Neural cell (in vitro differentiated cells): ENCODE measurements around the gene SETD1A. TPM values are rescaled to one million over a fixed set of nuclear protein-coding genes. Genes with fewer than 3 reads are reported as not detected.

Source experiments
- H2AFZ ChIP-seq: fragments of 200-600, 300-800 bp; sonication (generic), shearing (Covaris generic); 2 replicates; pipeline ENCODE4 v1.6.0; 2014; ENCODE audit warnings: low read depth, mild to moderate bottlenecking, antibody characterized with exemption, low read length, moderate library complexity
- H3F3A ChIP-seq: fragments of 200-600 bp; shearing (Covaris generic); 2 replicates; pipeline ENCODE4 v1.6.1; 2016; ENCODE audit warnings: mild to moderate bottlenecking, moderate library complexity, mixed read lengths, antibody characterized with exemption, low read length; ENCODE audit not compliant: insufficient read depth, poor library complexity, severe bottlenecking
- H3K27ac ChIP-seq: fragments of 200-600, 300-800 bp; sonication (generic), shearing (Covaris generic); 2 replicates; pipeline ENCODE4 v1.5.1; 2014; ENCODE audit warnings: mild to moderate bottlenecking, low read length, moderate library complexity
- H3K27me3 ChIP-seq: fragments of 300-800, 200-600 bp; sonication (generic), shearing (Covaris generic); 2 replicates; pipeline ENCODE4 v1.6.0; 2014; ENCODE audit warnings: mild to moderate bottlenecking, low read depth, low read length, moderate library complexity; ENCODE audit not compliant: insufficient read depth
- H3K36me3 ChIP-seq: fragments of 300-800, 200-600 bp; sonication (generic), shearing (Covaris generic); 2 replicates; pipeline ENCODE4 v1.5.1; 2014; ENCODE audit warnings: mild to moderate bottlenecking, antibody characterized with exemption, low read length, moderate library complexity; ENCODE audit not compliant: insufficient read depth
- H3K4me2 ChIP-seq: fragments of 300-800, 200-600 bp; sonication (generic), shearing (Covaris generic); 2 replicates; pipeline ENCODE4 v1.6.0; 2014; ENCODE audit warnings: mild to moderate bottlenecking, low read length
- H3K4me3 ChIP-seq: fragments of 300-800, 200-600 bp; sonication (generic), shearing (Covaris generic); 2 replicates; pipeline ENCODE4 v1.5.1; 2014; ENCODE audit warnings: mild to moderate bottlenecking, low read length, moderate library complexity
- H3K79me2 ChIP-seq: fragments of 200-600 bp; shearing (Covaris generic); replicated peaks from 2 replicates; pipeline ENCODE4 v1.6.0; 2014; ENCODE audit warnings: mild to moderate bottlenecking, low read length, moderate library complexity; ENCODE audit not compliant: insufficient read depth
- H3K9ac ChIP-seq: fragments of 300-800, 200-600 bp; sonication (generic), shearing (Covaris generic); 2 replicates; pipeline ENCODE4 v1.6.1; 2016; ENCODE audit warnings: mild to moderate bottlenecking, low read length, mixed read lengths
- H3K9me2 ChIP-seq: fragments of 200-600 bp; shearing (Covaris generic); 2 replicates; pipeline ENCODE4 v1.6.1; 2016; ENCODE audit warnings: mild to moderate bottlenecking, low read length, mixed read lengths; ENCODE audit not compliant: insufficient read depth
- H3K9me3 ChIP-seq: fragments of 200-600, 300-800 bp; sonication (generic), shearing (Covaris generic); 2 replicates; pipeline ENCODE4 v1.6.1; 2016; ENCODE audit warnings: mild to moderate bottlenecking, mixed run types, low read length, moderate library complexity, mixed read lengths
- H4K20me1 ChIP-seq: fragments of 200-600 bp; shearing (Covaris generic); 2 replicates; pipeline ENCODE4 v1.6.1; 2016; ENCODE audit warnings: mild to moderate bottlenecking, mixed run types; ENCODE audit not compliant: insufficient read depth
- CTCF ChIP-seq: fragments of 450-650 bp; IDR thresholded peaks from 2 replicates; pipeline ENCODE4 v1.5.1; 2014; ENCODE audit warnings: antibody characterized with exemption, mild to moderate bottlenecking, moderate library complexity; ENCODE audit not compliant: poor library complexity, severe bottlenecking
- EP300 ChIP-seq: fragments of 450-650 bp; conservative IDR thresholded peaks from 2 replicates; pipeline ENCODE4 v1.6.1; 2014; ENCODE audit warnings: antibody characterized with exemption, mild to moderate bottlenecking, moderate library complexity; ENCODE audit not compliant: poor library complexity, severe bottlenecking
- EZH2 ChIP-seq: fragments of 200-600, 300-800 bp; shearing (Covaris generic), sonication (generic); IDR thresholded peaks from 2 replicates; pipeline ENCODE4 v1.6.1; 2014; ENCODE audit warnings: antibody characterized with exemption, low read length, borderline replicate concordance, mild to moderate bottlenecking; ENCODE audit not compliant: insufficient read depth, poor library complexity, severe bottlenecking
- MXI1 ChIP-seq: fragments of 450-650 bp; conservative IDR thresholded peaks from 2 replicates; pipeline ENCODE4 v1.6.1; 2014; ENCODE audit warnings: antibody characterized with exemption, mild to moderate bottlenecking; ENCODE audit not compliant: poor library complexity, severe bottlenecking
- SMC3 ChIP-seq: fragments of 450-650 bp; conservative IDR thresholded peaks from 2 replicates; pipeline ENCODE4 v1.6.1; 2014; ENCODE audit warnings: antibody characterized with exemption, mild to moderate bottlenecking, moderate library complexity; ENCODE audit not compliant: poor library complexity
- TAF1 ChIP-seq: IDR thresholded peaks from 2 replicates; pipeline ENCODE4 v1.6.1; 2012; ENCODE audit warnings: low read depth
- polyA plus RNA-seq: library from polyadenylated mRNA; depleted of rRNA; stranded (reverse); fragments of >200 nt; gene quantifications from 2 replicates; pipeline ENCODE4 v1.2.3, GENCODE V29; 2014
- TF ChIP-seq, protein P1 (sequence below): IDR thresholded peaks from 2 replicates; pipeline ENCODE4 v1.6.1; 2012; ENCODE audit warnings: borderline replicate concordance

Gene SETD1A
- polyA plus RNA-seq, 1 donor from 2014 or later: 1.4 TPM

- H3K79me2 ChIP-seq: no peaks in the 10 kb centered on the region
- H2AFZ ChIP-seq: no peak overlapping the region
- peaks cover 4% of the 10 kb centered on the region for H3K27me3 ChIP-seq
- H3K9ac ChIP-seq: no peak overlapping the region
- H3K36me3 ChIP-seq: no peaks in the 10 kb centered on the region
- no peak overlapping the region for H3K4me3 ChIP-seq
- H3K4me2 ChIP-seq: no peak overlapping the region
- no peaks in the 10 kb centered on the region for H4K20me1 ChIP-seq
- H3K27ac ChIP-seq: no peak overlapping the region
- no peaks in the 10 kb centered on the region for H3F3A ChIP-seq
- H3K9me2 ChIP-seq: no peaks in the 10 kb centered on the region
- TF ChIP-seq, protein P1, sequence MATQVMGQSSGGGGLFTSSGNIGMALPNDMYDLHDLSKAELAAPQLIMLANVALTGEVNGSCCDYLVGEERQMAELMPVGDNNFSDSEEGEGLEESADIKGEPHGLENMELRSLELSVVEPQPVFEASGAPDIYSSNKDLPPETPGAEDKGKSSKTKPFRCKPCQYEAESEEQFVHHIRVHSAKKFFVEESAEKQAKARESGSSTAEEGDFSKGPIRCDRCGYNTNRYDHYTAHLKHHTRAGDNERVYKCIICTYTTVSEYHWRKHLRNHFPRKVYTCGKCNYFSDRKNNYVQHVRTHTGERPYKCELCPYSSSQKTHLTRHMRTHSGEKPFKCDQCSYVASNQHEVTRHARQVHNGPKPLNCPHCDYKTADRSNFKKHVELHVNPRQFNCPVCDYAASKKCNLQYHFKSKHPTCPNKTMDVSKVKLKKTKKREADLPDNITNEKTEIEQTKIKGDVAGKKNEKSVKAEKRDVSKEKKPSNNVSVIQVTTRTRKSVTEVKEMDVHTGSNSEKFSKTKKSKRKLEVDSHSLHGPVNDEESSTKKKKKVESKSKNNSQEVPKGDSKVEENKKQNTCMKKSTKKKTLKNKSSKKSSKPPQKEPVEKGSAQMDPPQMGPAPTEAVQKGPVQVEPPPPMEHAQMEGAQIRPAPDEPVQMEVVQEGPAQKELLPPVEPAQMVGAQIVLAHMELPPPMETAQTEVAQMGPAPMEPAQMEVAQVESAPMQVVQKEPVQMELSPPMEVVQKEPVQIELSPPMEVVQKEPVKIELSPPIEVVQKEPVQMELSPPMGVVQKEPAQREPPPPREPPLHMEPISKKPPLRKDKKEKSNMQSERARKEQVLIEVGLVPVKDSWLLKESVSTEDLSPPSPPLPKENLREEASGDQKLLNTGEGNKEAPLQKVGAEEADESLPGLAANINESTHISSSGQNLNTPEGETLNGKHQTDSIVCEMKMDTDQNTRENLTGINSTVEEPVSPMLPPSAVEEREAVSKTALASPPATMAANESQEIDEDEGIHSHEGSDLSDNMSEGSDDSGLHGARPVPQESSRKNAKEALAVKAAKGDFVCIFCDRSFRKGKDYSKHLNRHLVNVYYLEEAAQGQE: no peak
- no peak for TF ChIP-seq TAF1
- H3K9me3 ChIP-seq: no peaks in the 10 kb centered on the region
Measured at GRCh38 chr16:31002250-31002700, 44.7 kb downstream of the SETD1A start.

DNA sequence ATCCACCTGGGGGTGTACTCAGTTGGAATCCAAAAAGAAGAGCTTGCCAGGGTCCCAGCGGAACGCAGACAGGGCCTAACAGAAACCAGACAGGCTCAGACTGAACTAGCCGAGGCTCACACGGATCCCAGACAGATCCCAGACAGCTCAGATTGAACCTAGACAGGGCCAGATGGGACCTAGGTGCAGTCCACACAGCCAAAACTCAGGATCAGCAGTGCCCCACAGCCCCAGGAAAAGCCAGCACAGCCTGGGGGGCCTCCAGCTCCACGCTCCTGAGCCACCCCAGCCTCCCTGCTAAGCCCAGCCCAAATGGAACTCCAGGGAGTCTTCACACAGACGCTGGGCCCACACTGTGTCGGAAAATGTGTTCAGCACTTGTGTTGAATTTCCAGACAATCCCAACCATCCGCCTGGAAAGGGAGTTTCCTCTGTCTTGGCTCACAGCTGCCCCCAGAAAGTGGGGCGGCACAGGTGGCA, 45.3 kb downstream of the SETD1A start:
- TF ChIP-seq SMC3 (no peak), TAF1 (no peak), MXI1 (no peak), EP300 (no peak)
- no peak overlapping the region for H3K27ac ChIP-seq
- no peak overlapping the region for H3K4me3 ChIP-seq
- no peak overlapping the region for H2AFZ ChIP-seq
- no peaks in the 10 kb centered on the region for H3K9me2 ChIP-seq
- no peaks in the 10 kb centered on the region for H3K79me2 ChIP-seq
- no peaks in the 10 kb centered on the region for H3K9me3 ChIP-seq
- H3F3A ChIP-seq: no peaks in the 10 kb centered on the region
- H3K4me2 ChIP-seq: no peak overlapping the region
- no peaks in the 10 kb centered on the region for H3K36me3 ChIP-seq
- no peaks in the 10 kb centered on the region for H4K20me1 ChIP-seq
- no peak overlapping the region for H3K9ac ChIP-seq
- no peaks in the 10 kb centered on the region for H3K27me3 ChIP-seq

GRCh38 chr16:31003744-31004143, 46.2 kb downstream of the SETD1A start:
- Histone ChIP-seq H3F3A (no peaks in the 10 kb centered on the region), H3K4me3 (no peak overlapping the region), H3K9ac (no peak overlapping the region), H3K27me3 (no peaks in the 10 kb centered on the region), H3K9me3 (no peaks in the 10 kb centered on the region), H3K36me3 (no peaks in the 10 kb centered on the region), H3K79me2 (peaks cover 4% of the 10 kb centered on the region), H2AFZ (no peak overlapping the region), H3K9me2 (no peaks in the 10 kb centered on the region), H4K20me1 (no peaks in the 10 kb centered on the region), H3K4me2 (no peak overlapping the region), H3K27ac (no peak overlapping the region)
- TF ChIP-seq EZH2 (no peak), CTCF (no peak)
